Right lobe of liver (tissue), 4 donors: ENCODE measurements around the gene HOXB1.

Source experiments
- CTCF ChIP-seq, 4 donors: fragments of 200-600 bp in 3 of 4; fragments of 450-650 bp in 1 of 4; IDR thresholded peaks; one replicate each; pipeline versions ENCODE4 v1.5.1 to v1.8.0; 2016 to 2022; ENCODE audit warnings: antibody characterized with exemption in 4 of 4, mild to moderate bottlenecking in 2 of 4
- POLR2A ChIP-seq: fragments of 450-650 bp; IDR thresholded peaks from one replicate; pipeline ENCODE4 v1.6.1; 2017; ENCODE audit warnings: antibody characterized with exemption, mild to moderate bottlenecking
- donor health status: DM: no; HTN: no; CAD: no.
- donor health status: DM: no; HTN: no; CAD: no.
- donor health status: DM: no; HTN: yes; CAD: no.

DNA sequence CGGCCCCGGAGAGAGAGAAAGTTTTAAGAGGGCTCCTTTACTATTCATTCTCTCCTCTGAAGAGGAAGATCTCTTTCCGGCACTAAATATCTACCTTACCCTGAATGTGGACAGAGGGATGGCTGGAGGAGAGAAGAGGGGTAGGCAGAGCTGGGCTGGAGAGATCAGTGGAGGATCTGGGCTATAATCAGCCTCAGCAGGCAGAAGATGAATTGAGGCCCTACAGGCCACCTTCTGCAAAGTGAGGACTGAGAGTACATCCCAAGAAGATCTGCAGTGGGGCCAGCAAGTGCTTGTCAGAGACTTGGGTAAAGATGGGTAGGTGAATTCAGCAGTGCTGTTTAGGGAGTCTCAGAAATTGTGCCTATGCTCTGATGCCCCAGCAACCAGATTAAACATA is 6.5 kb upstream of the HOXB1 start:
- TF ChIP-seq CTCF (IDR thresholded peaks at IDR 0.05) (no peak), POLR2A (no peak)
